BE2C (cell line): Measurements from ENCODE around the gene CHRNA4.

Experiments
- DNase-seq: peaks from one replicate; pipeline ENCODE4 v3.0.0-alpha.2; 2020
- H3K27me3 ChIP-seq: fragments of 250-450 bp; sonication (Bioruptor Pico); 2 replicates; pipeline ENCODE4 v1.5.1; 2020; ENCODE audit warnings: mild to moderate bottlenecking
- H3K36me3 ChIP-seq: fragments of 250-450 bp; sonication (Bioruptor Pico); 2 replicates; pipeline ENCODE4 v1.5.1; 2020; ENCODE audit warnings: mild to moderate bottlenecking
- H3K4me1 ChIP-seq: fragments of 250-450 bp; sonication (Bioruptor Pico); 2 replicates; pipeline ENCODE4 v1.5.1; 2020
- H3K4me3 ChIP-seq: 2 replicates; pipeline ENCODE4 v1.5.1; 2011; ENCODE audit warnings: low read depth, low read length
- H3K9me3 ChIP-seq: fragments of 250-450 bp; sonication (Bioruptor Pico); 2 replicates; pipeline ENCODE4 v1.5.1; 2020
- TF ChIP-seq, protein P1 (sequence below): IDR thresholded peaks from 2 replicates; pipeline ENCODE4 v1.5.1; 2012; ENCODE audit warnings: mild to moderate bottlenecking, low read depth, low read length

Gene CHRNA4

DNA sequence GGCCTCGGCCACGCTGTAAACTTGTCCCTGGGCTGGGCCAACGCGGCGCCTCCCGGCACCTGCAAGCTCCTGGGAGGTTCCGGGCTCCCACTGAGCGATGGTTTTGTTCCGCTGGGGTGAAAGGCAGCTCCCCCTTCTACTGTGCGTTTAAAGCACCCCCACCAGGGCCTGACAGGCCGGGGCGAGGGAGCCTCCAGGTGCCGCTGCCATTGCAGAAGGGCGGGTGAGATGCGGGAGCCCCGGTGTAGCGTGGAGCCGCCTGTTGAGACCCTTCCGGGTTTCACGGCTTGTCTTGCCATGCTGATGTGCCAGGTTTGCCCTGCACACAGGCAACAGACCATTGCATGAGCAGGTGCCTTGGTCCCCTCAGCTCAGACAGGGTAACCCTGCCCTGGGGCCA is 65.3 kb downstream of the CHRNA4 start:
- Histone ChIP-seq H3K4me1 (no peaks in the 10 kb centered on the region), H3K27me3 (peaks cover 14% of the 10 kb centered on the region), H3K4me3 (no peak overlapping the region), H3K9me3 (no peaks in the 10 kb centered on the region), H3K36me3 (no peaks in the 10 kb centered on the region)
- TF ChIP-seq, protein P1, sequence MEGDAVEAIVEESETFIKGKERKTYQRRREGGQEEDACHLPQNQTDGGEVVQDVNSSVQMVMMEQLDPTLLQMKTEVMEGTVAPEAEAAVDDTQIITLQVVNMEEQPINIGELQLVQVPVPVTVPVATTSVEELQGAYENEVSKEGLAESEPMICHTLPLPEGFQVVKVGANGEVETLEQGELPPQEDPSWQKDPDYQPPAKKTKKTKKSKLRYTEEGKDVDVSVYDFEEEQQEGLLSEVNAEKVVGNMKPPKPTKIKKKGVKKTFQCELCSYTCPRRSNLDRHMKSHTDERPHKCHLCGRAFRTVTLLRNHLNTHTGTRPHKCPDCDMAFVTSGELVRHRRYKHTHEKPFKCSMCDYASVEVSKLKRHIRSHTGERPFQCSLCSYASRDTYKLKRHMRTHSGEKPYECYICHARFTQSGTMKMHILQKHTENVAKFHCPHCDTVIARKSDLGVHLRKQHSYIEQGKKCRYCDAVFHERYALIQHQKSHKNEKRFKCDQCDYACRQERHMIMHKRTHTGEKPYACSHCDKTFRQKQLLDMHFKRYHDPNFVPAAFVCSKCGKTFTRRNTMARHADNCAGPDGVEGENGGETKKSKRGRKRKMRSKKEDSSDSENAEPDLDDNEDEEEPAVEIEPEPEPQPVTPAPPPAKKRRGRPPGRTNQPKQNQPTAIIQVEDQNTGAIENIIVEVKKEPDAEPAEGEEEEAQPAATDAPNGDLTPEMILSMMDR: no peak
- no peak for DNase-seq

DNA sequence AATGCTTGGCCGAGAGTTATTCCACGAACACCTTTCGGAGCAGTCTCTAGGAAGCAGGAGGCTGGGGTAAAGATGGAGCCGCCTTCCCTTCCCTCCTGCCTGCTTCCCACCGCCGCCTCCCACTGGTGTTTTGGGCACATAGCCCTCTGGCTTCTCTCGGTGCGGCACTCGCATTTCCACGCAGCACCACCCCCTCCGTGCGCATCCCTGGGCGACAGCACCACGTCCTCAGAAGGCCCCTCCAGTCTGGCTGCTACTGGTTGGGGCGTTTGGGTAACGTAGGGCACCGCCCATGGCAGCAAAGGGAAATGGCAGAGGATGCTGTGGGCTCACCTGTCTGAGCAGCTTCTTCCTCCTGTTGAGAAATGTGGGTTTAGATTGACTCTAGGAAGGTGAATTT is 65.7 kb downstream of the CHRNA4 start:
- no peaks in the 10 kb centered on the region for H3K36me3 ChIP-seq
- no peak for DNase-seq
- H3K4me3 ChIP-seq: no peak overlapping the region
- H3K27me3 ChIP-seq: peaks cover 10% of the 10 kb centered on the region
- TF ChIP-seq, protein P1: 0 out of 2 replicates have a peak, but pooled peaks have one; percentile 16
- no peaks in the 10 kb centered on the region for H3K4me1 ChIP-seq
- H3K9me3 ChIP-seq: no peaks in the 10 kb centered on the region

DNA sequence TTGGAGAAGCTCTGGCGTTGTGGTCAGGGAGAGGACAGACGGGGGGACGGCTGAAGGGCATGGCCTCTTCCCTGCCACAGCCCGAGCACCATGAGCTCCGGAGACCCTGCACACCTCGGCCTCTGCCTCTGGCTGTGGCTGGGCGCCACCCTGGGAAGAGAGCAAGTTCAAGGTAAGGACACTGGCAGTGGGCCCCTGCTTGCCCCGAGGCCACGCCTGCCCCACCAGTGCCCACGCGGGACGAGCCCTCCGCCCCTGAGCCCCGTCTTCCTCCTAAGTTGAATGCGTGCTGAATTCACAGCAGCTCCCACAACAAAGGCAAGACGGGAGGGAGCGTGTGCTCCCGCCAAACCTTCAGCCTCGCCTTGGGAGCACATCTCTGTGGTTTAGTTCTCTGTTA is 66.1 kb downstream of the CHRNA4 start:
- H3K27me3 ChIP-seq: peaks cover 6% of the 10 kb centered on the region
- DNase-seq: no peak
- no peaks in the 10 kb centered on the region for H3K9me3 ChIP-seq
- H3K4me1 ChIP-seq: no peaks in the 10 kb centered on the region
- no peak overlapping the region for H3K4me3 ChIP-seq
- TF ChIP-seq, protein P1: no peak
- no peaks in the 10 kb centered on the region for H3K36me3 ChIP-seq

DNA sequence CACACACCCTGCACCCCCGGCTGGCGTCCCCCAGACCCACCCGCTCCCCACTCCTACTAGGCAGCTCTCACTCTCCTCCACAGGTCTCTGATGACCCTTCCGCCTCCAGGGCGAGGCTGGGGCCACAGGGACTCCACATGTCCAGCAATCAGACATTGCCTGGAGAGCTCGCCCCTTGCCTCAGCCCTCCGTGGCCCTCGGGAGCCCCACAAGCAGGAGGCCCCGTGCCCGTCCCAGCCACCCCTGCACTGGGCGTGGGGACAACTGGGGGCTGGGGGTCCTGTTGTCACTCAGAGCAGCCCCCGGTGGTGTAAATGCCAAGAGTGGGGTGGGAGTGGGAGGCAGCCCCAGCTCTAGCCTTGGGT is 66.6 kb downstream of the CHRNA4 start:
- TF ChIP-seq, protein P1: no peak
- no peak for DNase-seq
- no peaks in the 10 kb centered on the region for H3K9me3 ChIP-seq
- no peaks in the 10 kb centered on the region for H3K36me3 ChIP-seq
- H3K4me1 ChIP-seq: no peaks in the 10 kb centered on the region
- no peak overlapping the region for H3K4me3 ChIP-seq
- H3K27me3 ChIP-seq: peaks cover 5% of the 10 kb centered on the region

DNA sequence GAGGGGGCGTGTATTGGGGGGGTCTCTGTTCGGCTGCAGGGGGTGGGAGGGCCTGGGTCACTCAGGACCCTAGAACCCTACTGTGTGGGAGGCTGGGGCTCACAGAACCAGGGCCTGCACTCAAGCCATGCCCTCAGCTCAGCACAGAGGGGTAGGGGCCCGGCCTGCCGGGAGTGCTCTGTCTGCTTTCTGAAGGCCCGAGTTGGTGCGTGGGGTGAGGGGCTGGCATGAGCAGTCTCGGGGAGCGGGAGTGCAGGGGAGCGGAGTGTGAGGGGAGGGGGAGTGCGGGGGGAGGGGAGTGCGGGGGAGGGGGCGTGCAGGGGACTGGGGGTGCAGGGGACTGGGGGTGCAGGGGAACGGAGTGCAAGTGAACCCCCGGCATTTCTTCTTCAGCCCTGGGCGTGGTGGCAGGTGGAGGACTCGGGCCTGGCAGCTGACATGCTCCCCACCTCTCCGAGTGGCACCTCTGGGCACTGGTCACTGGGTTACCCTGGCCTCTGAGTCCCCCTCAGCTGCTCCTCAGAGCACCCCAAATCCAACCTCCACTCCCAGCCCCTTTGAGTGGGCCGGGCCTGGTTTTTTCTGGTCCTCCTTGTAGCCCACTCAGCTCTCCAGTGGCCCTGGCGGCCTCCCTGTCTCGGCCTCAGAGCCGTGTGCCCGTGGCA is 67.1 kb downstream of the CHRNA4 start:
- H3K27me3 ChIP-seq: peaks cover 5% of the 10 kb centered on the region
- H3K36me3 ChIP-seq: no peaks in the 10 kb centered on the region; the same call in 1 of the 2 replicates
- DNase-seq: no peak
- H3K9me3 ChIP-seq: no peaks in the 10 kb centered on the region
- TF ChIP-seq, protein P1: no peak
- H3K4me3 ChIP-seq: no peak overlapping the region
- no peaks in the 10 kb centered on the region for H3K4me1 ChIP-seq

DNA sequence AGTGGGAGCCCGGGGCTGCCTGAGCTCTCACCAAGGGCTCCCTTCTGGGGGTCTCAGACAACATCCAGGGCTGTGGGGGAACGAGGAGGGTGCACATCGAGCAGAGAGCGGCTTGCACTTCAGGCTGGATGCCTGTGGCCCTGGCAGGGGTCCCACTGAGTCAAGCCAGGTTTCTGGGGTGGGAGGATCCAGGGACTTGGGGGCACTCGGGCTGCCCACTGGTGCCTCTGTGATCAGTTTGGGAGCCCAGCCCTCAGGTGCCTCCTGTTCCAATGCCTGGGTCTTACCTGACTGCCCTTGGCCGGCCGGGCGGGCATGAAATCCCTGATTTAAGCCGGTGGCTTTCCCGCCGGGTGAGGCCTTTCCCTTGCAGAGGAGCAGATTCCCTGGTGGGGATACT is 67.7 kb downstream of the CHRNA4 start:
- H3K36me3 ChIP-seq: peaks cover 5% of the 10 kb centered on the region; the same call in 1 of the 2 replicates
- no peaks in the 10 kb centered on the region; the same call in 1 of the 2 replicates for H3K27me3 ChIP-seq
- TF ChIP-seq, protein P1: no peak

More for the DNA sequence above, 67.7 kb downstream of the CHRNA4 start:
- DNase-seq: no peak
- no peaks in the 10 kb centered on the region for H3K4me1 ChIP-seq
- no peaks in the 10 kb centered on the region for H3K9me3 ChIP-seq
- H3K4me3 ChIP-seq: no peak overlapping the region
